GM12874 (cell line): Measurements from ENCODE around the gene MYH6.

Experiments
- TF ChIP-seq, protein P1 (sequence below): IDR thresholded peaks from 2 replicates; pipeline ENCODE4 v1.5.1; 2011; ENCODE audit warnings: low read depth, mild to moderate bottlenecking, control low read depth, low read length, moderate library complexity; ENCODE audit not compliant: insufficient read depth

MYH6 gene

DNA sequence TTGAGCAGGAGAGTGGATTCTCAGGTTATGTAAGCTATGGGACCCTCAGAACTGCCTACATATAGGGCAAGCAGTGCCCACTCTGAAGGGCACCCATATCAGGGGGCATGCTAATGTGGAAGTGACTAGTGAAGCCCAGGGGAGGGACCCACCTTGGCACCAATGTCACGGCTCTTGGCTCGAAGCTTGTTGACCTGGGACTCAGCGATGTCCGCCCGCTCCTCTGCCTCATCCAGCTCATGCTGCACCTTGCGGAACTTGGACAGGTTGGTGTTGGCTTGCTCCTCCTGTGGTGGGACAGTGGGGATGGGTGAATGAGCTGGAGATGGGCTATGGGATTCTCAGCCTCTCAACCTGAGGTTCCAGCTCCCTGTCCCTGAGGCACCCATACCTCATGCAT lies 25.8 kb downstream of the MYH6 start:
- TF ChIP-seq, protein P1, sequence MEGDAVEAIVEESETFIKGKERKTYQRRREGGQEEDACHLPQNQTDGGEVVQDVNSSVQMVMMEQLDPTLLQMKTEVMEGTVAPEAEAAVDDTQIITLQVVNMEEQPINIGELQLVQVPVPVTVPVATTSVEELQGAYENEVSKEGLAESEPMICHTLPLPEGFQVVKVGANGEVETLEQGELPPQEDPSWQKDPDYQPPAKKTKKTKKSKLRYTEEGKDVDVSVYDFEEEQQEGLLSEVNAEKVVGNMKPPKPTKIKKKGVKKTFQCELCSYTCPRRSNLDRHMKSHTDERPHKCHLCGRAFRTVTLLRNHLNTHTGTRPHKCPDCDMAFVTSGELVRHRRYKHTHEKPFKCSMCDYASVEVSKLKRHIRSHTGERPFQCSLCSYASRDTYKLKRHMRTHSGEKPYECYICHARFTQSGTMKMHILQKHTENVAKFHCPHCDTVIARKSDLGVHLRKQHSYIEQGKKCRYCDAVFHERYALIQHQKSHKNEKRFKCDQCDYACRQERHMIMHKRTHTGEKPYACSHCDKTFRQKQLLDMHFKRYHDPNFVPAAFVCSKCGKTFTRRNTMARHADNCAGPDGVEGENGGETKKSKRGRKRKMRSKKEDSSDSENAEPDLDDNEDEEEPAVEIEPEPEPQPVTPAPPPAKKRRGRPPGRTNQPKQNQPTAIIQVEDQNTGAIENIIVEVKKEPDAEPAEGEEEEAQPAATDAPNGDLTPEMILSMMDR = no peak

DNA sequence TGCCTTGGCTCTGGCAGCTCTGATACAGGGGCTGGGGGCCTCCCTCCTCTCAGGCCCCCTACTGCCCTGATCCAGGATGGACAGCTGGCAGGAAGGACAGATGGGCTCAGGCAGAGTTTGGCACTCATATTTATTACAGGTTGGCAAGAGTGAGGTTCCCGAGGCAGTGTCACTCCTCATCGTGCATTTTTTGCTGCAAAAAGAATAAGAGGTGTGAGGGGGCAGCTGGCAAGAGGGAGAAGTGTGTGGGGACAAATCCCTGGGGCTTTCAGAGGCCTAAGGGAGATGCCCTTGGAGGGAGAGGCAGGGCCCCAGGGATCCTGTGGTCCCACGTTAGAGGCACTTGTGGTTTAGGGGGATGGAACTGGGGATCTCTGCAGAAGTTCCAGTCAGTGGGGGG lies 26.2 kb downstream of the MYH6 start:
- TF ChIP-seq, protein P1 = no peak

DNA sequence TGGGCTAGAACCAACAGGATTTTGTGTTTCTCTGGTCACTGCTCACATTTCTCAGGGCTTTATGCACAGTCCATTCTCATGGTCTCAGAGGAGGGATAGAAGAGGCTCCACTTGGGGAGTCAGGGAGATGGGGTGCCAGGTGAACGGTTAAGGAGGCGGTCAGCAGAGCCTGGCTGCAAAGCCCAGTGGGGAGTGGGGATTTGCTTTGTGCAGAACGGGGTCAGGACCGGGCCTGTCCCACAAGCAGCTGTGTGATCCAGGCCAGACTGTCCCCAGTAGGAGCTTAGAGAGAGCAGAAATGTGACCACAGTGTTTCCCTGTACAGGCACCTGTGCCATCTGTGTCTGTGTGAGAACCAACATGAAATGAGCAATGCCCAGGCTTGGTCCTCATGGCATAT lies 27.1 kb downstream of the MYH6 start:
- TF ChIP-seq, protein P1 = no peak

DNA sequence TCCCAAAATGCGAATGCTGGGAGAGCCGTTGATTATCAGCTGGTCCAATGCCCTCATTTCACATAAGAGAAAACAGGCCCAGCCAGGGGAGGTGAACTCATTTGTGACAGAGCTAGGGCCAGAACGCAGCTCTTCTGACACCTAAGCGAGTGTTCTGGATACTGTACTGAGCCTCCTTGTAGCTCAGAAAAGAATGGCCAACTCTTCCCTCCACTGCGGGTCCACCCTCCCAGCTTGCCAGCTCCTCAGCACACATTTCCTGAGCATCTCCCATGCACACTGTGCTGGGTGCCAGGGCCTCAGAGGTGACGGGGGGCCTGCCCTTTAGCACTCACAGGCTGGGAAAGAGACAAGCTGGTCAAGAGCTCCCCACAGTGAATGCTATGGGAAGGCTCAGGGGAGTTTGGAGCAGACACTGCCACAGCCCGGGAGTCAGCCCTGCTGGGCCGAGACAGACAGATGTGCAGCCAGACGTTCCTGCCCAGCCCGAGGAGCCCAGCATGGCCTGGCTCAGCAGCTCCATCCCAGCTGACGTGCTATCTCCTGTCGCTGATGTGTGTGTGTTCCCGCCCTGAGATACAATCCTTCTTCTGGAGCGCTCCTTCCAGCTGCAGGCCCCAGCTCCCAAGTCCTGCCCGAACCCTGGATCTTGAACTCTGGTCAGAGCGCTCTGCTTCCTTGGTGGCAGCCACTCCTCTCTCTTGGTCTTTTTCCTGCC lies 27.7 kb downstream of the MYH6 start:
- TF ChIP-seq, protein P1 = no peak

DNA sequence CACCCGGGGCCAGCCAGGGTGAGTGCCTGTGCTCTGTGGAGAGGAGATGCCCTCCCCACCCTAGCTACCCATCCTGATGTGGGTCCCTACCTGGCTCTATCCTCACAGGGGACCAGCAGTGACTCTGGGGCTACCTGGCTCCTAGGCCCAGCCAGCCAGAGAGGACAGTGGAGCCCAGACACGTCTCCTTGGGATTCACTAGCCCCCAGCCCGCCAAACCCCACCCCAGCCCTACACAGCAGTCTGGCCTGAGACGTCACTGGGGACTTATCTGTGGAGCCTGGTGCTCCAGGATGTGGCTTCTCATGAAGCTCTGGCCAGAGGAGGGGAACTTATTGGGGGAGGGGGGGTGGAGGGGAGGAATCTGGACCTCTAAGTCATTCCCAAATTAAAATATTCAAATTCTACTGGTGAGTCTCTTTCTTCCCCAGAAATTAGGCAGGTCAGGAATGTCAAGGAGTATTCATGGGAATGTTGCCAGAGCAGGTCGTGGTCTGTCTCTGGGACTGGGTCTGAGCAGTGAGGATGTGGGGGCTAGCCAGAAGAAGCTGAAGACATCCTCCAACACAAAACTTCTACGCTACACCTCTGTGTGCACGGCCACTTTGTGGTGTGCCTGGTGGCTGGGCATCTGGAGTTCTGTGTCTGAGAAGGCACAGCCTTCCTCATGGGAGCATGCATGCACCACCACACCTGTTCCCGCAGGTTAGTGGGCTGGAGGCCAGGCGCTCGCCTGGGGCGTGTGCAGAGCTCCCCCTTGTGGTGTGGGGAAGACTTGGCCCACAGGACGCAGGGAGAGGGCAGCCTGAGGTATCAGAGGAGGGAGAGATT lies 28.5 kb downstream of the MYH6 start:
- TF ChIP-seq, protein P1 = peak; percentile 93

DNA sequence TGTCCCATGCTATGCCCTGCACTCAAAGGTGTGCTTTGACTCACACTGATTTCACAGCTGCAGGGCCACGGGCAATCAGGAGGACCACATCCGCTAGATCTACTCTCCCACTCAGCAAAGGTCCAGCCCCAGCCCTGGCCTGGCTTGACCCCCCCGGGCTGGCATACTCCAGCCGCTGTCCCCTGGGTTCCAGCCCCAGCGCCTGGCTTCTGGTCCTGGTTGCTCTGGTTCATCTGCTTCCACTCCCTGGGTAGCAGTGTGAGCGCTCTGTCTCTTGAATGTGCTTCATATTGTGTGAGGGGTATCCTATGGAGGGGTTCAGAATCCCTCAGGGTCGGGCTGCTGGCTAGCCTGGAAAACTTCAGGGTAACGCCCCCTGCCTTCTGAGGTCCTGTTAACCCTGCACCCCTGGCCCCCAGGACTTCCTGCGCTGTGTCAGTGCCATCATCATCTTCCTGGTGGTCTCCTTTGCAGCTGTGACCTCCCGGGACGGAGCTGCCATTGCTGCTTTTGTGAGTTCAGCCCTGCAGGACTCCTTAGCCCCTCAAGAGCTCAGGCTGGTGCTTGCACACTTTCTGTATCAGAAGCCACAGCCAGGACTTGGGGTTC lies 29.4 kb downstream of the MYH6 start:
- TF ChIP-seq, protein P1 = no peak

DNA sequence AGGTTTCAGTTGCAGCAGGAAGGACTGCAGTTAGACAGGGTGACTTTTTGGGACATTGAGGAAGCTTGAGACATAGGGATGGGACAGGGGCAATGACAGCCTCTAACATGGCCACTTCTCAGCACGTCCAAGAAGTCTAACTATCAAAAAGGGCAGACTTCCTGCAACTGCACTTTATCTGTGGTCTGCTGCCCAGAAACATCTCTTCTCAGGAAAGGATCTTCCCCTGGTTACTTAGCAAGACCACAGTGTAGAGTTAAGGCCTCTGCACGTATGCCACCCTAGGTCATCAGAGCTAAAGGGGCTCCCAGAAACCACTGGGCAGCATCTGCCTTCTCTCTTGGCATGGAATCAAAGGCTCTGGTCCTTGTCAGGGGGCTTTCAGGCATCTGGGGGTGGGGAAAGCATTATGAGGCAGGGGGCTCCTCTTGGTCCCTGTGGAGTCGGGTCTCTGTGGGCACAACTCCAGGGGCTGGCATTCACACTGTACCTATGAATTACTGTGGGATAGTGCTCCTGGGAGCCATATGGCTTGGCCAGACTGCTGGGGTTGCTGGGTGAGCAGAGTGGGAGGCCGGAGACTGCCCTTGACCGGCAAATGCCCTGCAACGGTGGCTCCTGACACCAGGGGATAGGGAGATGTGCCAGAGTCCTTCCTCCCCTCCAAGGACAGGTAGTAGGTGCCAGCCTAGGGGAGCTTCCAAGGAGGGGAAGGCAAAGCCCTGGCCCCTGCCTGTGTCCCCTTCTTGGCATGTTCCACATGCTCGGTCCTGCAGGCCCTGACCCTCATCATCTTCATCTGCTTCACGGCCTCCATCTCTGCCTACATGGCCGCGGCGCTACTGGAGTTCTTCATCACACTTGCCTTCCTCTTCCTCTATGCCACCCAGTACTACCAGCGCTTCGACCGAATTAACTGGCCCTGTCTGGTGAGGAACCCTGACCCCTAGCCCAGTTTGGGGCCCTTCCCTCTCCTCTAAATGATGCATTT lies 30.2 kb downstream of the MYH6 start:
- TF ChIP-seq, protein P1 = no peak
